ENCODE results near the gene REV3L.
"Not testable (repeated sequence)": the region's sequence is repeated elsewhere in the genome, so short reads cannot be mapped to it uniquely, and the experiment has no call there.

DNA sequence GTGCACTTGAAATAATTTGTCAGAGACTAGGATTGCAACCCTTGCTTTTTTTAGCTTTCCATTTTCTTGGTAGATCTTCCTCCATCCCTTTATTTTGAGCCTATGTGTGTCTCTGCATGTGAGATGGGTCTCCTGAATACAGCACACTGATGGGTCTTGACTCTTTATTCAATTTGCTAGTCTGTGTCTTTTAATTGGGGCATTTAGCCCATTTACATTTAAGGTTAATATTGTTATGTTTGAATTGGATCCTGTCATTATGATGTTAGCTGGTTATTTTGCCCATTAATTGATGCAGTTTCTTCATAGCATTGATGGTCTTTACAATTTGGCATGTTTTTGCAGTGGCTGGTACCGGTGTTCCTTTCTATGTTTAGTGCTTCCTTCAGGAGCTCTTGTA is 22.5 kb upstream of the REV3L start:
- TF ChIP-seq, protein P1, sequence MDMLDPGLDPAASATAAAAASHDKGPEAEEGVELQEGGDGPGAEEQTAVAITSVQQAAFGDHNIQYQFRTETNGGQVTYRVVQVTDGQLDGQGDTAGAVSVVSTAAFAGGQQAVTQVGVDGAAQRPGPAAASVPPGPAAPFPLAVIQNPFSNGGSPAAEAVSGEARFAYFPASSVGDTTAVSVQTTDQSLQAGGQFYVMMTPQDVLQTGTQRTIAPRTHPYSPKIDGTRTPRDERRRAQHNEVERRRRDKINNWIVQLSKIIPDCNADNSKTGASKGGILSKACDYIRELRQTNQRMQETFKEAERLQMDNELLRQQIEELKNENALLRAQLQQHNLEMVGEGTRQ (IDR thresholded peaks at IDR 0.05; ENCODE audit: borderline replicate concordance, low read depth, low read length), result not testable (repeated sequence)
- TF ChIP-seq, protein P2, sequence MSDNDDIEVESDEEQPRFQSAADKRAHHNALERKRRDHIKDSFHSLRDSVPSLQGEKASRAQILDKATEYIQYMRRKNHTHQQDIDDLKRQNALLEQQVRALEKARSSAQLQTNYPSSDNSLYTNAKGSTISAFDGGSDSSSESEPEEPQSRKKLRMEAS (IDR thresholded peaks at IDR 0.05; ENCODE audit: low read depth), result not testable (repeated sequence)
- TF ChIP-seq CTCF (IDR thresholded peaks at IDR 0.05); RAD21 (IDR thresholded peaks at IDR 0.05; ENCODE audit: low read length); SIN3A (IDR thresholded peaks at IDR 0.05; ENCODE audit: borderline replicate concordance, low read depth, low read length); POLR2AphosphoS5 (IDR thresholded peaks at IDR 0.05; ENCODE audit: low read depth, low read length); EP300 (IDR thresholded peaks at IDR 0.05; ENCODE audit: borderline replicate concordance in 1 of 2, low read depth in 1 of 2, low read length in 1 of 2); FOSL2 (IDR thresholded peaks at IDR 0.05; ENCODE audit: borderline replicate concordance, low read depth); FOXM1 (IDR thresholded peaks at IDR 0.05; ENCODE audit: low read depth): not testable (repeated sequence)
